ENCODE results near the gene MARCHF3.
A peak's percentile ranks its signal among the peaks of the same experiment; 100 is the strongest.
"Not testable (repeated sequence)": the region's sequence is repeated elsewhere in the genome, so short reads cannot be mapped to it uniquely, and the experiment has no call there.

MARCHF3 gene, protein sequence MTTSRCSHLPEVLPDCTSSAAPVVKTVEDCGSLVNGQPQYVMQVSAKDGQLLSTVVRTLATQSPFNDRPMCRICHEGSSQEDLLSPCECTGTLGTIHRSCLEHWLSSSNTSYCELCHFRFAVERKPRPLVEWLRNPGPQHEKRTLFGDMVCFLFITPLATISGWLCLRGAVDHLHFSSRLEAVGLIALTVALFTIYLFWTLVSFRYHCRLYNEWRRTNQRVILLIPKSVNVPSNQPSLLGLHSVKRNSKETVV
- total RNA-seq = 5.0 to 5.3 reads per million in 2 donors

DNA sequence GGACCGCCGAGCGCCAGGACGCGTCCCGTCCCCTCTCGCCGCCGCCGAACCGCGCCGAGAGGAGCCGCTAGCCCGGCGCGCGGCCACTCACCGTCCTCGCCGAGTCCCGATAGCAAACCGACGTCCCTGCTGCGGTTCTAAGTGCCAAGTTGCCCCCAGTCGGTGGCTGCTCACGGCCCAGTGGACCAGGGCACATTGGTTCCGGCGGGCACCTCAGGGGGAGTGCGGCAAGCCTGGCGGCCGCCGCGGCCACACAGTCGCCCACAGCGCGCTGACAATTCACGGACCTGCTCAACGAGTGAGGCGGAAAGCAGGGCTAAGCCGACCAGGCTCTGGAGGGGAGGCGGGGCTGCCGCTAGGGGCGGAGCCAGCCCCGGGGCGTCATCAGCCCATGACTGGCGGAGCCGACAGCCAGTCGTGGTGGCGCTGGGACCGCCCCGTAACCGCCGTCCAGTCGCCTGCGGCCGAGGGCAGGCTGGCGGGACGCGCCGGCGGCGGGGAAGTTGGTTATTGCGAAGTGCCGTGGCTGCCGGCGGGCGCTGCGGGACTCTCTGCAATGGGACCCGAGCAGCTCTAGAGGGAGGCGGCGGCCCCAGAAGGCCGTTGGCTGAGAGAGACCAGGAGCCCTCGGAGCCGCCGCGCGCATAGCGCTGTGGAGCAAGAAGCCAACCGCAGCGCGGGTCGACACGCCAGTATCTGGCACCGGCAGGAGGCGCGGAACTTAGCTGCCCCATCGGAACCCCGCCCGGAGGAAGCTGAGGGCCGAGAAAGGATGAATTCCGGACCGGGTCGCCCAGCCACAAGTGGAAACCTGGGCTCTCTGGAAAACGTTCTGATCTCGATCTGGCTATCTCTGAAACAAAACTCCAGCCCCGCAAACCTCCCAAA lies at the start of gene MARCHF3:
Gene MARCHF3, minus strand, starts transcription at position 300 of the 888 bp plus-strand sequence. CDS start 112,387 bp downstream, outside the sequence.
- peak; percentile 86 to 94 (median 90) for DNase-seq

DNA sequence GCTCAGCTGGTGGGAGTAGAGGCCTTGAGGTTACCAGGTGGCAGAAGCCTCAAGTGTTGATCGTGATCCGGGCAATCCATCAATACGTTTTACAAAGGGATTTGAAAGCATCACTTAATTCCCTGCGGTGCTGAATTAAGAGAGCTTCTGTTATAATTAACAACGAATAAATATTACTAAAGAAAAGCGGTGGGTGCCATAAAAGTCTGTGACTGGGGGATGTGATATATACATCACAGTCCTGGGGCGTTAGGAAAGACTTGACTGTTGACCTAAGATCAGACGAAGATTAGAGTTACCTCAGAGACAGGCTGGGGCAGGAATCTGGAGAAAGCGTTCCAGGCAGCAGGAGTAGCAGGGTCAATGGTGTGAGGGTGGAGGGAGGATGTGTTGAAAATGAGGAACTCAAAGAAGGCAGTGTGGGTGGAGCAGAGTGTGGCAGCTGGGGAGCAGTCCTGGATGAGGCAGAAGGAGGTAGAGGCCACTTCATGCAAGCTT lies 49.7 kb upstream of the MARCHF3 start:
- no peak for DNase-seq

DNA sequence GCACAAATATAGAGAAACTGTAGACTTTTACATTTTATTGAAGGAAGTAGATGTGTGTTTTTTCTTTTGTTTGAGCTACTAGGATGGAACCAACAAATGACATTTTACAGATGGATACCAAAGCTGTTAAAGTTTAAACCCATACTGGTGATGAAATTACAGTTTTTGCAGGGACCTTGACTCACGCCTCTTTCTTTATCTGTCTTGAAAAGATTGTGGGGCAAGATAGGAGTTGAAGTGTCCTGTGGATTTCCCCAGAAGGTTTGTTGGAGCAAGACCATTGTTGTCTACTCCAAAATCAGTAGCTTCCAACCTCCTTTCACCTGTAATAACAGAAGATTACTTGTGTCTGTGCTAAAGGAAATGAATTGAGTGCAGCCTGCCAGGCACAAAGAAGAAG lies 47.0 kb upstream of the MARCHF3 start:
- DNase-seq = no peak

DNA sequence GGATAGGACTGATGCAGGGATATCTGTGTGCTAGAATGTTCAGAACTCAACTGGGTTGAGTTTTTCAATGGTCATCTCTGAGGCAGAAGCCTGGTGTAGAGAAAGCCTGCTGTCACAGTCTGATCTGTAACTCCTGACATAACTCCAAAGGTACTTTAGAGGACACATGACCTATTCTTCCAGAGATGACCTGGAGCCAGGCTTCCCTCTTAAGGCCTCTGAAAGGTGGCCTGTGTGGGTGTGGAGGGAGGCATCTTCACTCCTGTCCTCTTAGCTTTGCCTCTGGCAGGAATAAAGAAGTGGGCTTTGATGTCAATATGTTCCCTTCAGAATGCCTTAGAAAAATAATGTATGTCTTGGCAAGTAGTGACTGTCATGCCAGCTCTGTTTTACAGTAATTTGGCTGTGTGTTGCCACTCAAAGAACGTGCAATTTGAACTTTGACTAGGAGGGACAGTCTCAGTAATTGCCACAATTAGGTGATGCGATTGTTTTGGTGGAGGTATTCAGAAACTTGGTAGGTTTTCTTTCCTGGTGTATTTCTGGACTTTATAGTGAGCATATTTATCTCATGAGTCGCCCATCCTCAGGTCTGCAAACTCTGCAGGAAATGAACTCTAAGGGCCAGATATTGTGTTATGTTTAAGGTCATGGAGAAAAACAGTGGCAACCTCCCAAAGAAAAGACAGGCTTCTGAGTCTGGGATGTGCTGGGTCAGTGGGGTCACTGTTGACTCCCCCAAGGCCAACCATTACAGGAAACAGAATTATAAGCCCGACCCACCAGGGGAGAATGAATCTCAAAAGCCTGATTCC lies 46.2 kb upstream of the MARCHF3 start:
- no peak for DNase-seq

DNA sequence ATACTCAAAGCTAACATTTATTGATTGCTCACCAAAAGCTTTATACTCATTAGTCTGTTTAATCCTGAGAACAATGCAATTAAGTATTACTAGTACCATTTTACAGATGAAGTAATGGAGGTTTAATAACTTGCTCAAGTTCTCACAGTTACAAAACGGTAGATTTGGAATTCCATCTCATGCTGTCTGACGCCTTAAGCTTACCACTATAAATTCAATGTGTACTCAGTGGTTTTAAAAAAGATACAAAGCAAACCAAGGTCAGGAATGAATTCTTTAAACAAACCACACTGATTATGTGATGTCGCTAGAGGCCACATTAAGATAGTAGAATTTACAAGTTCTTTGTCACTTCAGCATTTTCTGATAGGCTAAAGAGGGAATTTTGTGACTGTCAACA lies 44.1 kb upstream of the MARCHF3 start:
- DNase-seq = no peak

DNA sequence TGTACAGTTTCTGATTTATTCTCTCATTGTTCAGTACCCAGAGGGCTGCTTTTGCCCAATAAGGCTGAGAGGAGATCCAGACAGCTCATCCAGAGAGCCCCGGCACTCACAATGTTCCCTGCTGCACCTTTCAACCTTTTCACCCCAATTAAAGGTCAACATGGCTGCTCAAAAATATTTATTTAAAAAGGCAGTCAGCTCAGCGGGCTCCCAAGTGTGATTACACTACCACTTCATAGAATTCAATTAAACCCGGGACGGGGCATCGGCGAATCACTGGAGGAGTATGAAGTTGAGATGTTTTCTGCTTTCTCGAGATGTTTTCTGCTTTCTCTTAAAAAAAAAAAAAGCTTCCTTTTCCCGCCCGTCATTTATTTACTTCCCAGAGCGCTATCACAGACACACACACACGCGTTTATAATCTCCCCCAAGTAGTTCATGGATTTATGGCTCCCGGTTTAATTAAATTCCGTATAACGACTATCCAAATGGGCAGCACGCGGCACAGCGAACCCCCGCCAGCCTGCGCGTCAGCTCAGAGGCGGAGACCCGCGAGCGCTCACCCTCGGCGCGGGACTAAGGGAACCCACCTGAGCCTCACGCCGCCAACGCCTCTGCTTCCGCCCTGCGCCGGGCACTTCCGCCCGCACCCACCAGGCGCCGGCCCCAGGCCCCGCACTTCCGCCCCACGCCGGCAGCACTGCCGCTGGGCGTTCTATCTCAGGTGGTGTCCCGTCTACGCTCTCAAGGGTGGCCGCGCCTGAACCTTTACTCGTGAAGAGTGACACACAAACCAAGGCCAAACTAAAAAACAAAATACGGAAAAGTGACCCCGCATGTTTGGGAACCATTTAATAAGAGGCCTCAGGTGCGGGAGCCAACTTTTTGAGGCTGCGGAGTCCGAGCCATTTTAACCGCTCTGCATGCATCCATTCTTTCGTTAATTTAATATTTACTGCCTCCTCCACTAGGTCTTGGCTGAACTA lies 42.8 kb upstream of the MARCHF3 start, which contains the start of gene C5orf63:
Gene C5orf63, minus strand, starts transcription at position 642 of the 986 bp plus-strand sequence. CDS start 14,507 bp downstream, outside the sequence.
- peak; percentile 34 to 88 (median 51) for DNase-seq

DNA sequence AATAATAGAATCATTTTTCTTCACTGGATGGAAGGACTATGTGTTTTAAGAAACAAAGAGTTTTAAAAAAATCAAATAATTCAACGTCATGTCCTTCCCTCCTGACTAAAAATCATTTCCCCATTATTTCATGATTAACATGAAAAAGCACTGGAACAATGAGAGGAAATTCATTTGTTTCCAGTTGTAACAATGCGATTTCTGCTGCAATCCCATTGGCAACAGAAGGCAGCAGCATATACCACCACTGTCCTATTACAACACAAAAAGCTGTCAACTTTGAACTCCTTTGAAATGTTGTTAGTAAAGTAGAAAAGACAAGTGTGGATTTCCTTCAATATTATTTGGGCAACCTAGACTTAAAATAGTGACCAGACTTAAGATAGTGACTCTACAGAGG lies 39.9 kb upstream of the MARCHF3 start:
- no peak for DNase-seq

DNA sequence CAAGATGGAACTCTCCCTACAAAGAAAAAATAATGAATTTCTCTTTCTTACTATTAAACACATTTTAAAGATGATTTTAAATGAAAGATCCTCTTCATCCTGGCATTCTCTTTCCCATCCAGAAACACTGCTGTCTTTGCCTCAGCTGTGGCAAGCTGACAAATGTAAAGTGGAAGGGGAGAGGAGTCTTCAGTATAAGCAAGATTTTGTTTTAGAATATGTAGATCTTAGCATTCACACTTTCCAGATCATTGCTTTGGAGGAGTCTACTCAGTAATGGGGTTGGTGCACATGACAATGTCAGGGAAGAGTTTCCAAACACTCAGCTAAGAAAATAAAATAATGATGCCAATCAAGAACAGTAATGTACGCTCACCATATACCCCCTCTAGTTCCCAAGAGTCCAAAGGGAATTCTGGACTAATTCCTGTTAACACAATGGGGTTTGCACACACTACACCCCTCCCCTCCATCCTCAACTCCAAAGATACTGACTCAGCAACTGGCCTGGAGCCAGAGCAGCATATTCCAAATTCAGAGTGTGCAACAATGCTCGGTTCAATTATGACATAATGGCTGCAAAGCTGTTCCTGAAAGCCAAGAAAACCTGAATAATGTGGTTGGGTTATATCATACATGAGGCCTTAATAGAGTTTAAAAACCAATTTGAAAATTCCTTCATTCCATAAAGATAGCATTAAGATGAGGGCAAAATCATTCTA lies 38.3 kb upstream of the MARCHF3 start:
- DNase-seq = no peak

DNA sequence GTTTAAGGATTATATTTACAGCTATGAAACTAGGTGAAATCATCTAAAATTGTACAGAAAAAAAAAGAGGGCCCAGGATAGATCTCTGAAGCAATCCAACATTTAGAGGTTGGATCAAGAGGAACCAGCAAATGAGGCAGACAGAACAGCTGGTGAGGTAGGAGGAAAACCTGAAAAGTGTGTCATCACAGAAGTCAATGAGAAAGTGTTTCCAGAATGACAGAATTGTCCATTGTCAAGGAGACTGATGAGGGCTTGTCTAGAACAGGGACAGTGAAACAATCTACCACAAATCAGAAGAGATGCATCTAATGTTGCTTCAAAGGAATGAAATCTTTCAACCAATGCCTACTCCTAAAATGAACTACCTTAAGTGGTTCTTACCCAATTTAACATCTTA lies 36.4 kb upstream of the MARCHF3 start:
- no peak for DNase-seq

DNA sequence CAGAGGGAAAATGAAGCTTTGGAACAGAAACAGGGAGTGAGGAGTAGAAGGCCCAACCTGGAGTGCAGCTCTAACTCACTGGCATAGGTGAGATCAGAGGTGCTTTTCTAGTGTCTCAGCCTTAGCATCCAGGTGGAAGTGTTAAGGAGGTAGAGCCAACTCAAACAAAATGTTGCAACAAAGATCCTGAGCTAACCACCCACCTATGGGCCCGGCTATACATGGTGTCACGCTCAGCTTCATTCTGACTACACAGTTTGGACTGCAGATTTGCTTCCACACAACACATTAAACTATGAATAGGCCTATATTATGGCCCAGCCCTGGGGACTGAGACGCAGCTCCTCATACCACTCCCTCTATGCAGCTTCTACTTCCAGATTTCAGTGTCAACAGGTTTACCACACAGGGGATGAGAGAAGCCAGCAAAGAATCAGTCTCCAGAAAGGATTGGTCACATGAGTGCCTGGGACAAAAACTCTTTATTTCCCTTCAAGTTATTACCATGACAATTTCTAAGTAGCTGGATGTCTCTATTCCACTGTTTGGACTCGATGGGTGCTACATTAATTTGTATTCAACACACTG lies 34.0 kb upstream of the MARCHF3 start:
- no peak for DNase-seq

DNA sequence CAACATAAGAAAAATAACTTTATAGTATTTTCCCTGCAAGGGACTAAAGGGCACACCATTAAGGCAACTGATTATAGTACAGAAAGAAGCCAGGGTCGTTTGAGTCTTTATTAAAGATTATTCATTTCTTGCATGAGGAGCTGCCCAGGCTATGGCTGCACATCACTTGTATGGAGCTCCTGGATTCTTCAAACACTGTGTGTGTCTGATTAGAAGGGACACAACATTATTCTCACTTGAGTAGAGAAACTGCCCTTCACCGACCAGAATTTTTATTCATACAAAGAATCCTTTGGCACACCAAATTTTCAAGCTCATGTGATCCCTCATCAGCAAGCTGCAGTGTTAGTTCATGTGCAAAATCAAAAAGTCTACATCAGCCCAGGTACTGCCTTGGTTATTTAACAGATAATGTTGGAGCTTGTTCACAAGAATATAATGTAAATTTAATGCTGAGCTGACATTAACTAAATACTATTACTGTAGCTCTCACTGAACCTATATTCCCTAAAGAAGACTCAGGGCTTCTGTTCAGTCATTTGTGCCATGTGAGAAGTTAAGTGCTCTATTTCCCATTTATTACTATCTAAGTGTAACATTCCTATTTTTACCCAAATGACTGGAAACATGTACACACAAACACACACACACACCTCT lies 33.0 kb upstream of the MARCHF3 start:
- DNase-seq = no peak

DNA sequence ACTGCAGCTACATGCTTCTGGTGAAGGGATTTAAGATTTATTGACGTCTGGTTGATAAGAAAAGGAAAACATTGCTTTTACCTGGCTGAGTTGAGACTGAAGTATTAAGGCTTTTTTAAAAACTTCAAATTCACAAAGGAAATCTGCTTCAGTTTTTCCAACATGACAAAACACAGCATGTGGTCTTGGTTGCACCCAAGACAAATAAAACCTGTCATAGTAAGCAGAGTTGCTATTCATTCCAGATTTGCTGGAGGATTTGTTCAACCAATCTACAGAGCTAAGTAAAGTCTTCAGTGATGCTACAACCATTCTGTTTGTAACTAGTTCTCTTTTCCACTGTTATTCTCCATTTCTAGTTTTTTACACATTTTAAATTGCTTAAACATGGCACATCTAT lies 31.6 kb upstream of the MARCHF3 start:
- no peak for DNase-seq

DNA sequence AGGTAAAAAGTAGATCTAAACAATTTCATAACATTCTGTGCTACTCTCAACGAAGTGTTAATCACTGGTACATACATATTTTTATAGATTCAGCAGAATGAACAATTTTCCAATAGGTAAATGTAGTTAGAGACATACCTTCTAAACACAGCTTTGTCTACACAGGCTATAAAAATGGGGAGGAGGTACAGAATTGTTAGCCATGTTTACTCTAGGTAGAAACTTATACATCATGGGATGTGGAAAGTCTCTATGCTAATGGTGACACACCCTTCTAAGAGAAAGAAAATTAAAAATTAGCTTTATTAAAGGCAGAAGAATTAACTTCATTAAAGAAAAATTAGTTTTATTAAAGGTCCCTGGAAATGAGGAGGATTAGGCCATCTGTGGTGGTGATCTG lies 31.2 kb upstream of the MARCHF3 start:
- no peak for DNase-seq

DNA sequence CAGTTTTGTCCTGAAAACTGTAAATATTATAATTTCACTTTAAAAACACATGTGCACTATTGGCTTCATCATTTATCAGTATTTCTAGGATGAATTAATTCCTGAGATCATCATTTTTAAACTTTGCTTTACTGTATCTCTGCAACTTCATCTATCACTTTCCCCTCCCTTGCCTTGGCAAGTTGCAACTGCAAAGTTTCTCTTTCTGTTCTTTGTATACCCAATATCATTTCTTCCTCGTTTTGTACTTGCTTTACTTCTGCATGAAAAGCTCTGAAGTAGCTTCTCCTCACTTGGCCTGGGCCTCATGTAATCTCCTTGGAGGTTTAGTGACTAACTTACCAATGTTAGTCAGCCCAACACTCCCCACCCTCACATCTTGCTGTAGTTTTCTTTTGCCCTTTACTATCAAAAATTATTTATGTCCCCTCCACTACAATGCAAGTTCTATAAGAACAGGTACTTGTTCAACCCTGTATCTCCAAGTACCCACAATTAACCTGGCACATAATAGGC lies 30.2 kb upstream of the MARCHF3 start:
- no peak for DNase-seq

DNA sequence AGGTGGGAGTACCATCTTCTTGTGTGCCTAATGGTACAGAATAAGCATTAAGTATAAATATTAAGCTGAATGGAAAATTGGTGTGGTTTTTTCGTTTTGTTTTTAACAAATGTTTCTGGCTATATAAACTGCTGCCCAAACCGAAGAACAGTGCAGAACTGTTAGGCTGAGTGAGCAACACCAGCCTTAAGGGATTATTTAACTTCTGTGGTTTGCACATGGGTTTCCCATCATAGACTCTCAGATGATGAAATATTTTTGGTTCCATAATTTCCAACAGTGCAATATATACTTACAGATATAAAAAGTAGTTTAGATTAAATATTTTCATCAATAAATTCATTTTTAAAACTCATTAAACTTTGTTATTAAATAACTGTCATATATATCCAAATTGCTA lies 26.5 kb upstream of the MARCHF3 start:
- DNase-seq = no peak

DNA sequence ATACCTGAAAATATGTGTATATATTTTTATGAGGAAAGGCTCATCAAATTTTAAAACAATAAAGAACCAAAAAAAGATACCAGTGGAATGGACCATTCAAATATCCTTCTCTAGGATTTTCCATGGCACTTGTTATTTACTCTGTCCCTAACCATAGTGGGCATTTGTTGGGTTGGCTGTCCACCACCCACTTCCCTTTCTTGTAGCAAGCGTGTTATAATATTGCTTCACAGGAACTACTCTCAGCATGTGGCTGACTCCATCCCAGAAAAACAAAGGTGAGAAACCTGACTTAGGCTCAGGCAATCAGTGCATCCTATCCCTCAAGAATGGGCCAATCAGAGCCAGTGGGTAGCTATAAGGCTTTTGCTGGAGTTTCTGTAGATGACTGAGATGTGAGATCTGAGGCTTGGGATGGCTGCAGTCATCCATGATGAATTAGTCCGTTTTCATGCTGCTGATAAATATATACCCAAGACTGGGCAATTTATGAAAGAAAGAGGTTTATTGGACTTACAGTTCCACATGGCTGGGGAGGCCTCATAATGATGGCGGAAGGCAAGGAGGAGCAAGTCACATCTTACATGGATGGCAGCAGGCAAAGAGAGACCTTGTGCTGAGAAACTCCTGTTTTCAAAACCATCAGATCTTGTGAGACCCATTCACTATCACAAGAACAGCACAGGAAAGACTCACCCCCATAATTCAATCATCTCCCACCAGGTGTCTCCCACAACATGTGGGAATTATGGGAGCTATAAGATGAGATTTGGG lies 25.7 kb upstream of the MARCHF3 start:
- DNase-seq = no peak

DNA sequence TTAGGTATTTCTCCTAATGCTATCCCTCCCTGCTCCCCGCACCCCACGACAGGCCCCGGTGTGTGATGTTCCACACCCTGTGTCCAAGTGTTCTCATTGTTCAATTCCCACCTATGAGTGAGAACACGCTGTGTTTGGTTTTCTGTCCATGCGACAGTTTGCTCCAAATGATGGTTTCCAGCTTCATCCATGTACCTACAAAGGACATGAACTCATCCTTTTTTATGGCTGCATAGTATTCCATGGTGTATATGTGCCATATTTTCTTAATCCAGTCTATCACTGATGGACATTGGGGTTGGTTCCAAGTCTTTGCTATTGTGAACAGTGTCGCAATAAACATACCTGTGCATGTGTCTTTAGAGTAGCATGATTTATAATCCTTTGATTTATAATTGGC lies 23.2 kb upstream of the MARCHF3 start:
- DNase-seq = not testable (repeated sequence)

DNA sequence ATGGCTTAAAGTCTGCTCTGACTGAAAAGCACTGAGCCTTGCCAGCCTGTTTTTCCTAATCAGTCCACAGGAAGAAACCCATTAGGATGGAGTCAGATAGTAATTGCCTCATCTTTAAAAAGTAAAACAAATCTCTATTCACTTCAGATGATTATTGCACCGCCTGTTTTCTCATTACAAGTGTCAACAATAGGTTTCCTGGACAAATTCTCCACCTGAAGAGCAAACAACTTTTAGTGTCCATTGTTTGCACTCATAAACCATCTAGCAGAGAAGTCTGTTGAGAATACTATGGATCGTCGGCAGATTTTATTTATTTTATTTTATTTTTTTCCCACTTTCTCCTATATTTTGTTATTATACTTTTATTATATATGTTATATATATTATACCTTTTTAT lies 22.7 kb upstream of the MARCHF3 start:
- no peak for DNase-seq

DNA sequence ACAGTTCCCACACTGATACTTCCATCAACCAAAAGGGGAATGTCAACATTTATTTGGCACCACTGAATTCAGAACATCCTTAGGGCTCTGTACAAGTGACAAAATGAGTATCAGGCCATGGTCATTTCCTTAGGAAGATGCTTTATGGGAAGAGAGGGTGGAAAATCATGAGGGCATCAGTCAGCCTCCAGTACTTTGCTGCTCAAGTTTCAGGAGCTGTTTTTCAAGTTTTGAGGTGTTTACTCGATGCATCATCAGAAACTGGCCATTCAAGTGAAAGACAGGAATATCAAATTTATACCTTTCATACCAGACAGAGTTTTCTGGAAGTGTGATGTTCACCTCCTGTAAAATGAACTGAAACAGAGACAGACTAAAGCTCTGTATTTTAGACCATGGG lies 21.2 kb upstream of the MARCHF3 start:
- no peak for DNase-seq
